GM19239 (cell line): Measurements from ENCODE around the gene BCOR.

ENCODE experiments used
- DNase-seq: peaks from one replicate; pipeline ENCODE4 v3.0.0; 2011; ENCODE audit warnings: low spot score; ENCODE audit not compliant: insufficient read length
- FAIRE-seq: peaks from 2 replicates; lab custom pipeline; 2011; peaks lifted over from hg19 to GRCh38; lab: Jason Lieb, UNC

The BCOR gene

DNA sequence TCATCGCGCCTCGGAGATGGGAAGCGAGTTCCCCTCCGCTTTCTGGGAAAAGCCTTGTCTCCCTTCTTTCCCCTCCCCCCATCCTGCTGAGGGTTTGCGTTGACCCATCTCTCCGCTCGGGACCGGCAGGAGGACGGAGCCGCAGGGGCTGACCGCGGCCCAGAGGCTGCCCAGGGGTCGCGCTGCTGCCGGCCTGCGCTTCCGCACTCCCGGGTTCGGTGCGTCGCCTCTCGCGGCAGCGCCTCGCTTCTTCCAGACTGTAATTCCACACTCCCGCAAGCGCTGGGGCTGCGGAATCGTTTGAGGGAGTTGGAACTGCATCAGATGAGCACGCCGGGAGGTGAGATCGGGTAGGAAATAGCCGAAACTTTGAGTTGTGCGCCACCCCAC is 88.3 kb downstream of the BCOR start:
- DNase-seq (no peak), FAIRE-seq (peak; percentile 8)

DNA sequence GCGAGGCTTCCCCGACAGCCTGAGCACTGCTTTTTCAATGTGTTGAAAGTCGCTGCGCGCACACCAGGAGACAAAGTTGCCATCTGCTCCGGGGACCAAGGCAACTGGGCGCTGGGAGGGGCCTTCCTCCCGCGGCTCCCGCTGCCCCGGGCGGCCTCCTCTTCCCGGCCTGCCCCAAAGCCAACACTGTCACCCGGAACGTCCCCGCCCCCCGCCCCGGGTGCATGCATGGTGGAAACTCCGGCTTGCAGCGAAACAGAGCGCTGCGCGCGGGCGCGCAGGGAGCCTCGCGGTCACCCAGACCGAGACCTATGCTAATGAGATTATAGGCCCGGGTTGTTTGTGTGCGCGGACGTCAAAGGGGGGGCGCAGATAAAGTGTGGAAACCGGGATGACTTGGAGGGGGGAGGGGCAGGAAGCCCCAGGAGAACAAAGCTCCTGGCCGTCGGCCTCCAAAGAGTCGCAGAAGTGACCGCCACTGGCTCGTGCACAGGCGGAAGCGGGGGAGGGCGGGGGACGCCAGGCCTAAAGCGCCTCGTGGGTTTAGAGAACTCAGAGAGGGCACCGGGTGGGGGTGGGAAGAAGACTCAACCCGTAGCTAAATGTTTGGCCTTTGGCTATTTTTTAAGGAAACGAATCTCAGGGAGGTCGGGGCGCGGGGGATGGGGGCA is 88.8 kb downstream of the BCOR start:
- FAIRE-seq (peak; percentile 37), DNase-seq (no peak)

DNA sequence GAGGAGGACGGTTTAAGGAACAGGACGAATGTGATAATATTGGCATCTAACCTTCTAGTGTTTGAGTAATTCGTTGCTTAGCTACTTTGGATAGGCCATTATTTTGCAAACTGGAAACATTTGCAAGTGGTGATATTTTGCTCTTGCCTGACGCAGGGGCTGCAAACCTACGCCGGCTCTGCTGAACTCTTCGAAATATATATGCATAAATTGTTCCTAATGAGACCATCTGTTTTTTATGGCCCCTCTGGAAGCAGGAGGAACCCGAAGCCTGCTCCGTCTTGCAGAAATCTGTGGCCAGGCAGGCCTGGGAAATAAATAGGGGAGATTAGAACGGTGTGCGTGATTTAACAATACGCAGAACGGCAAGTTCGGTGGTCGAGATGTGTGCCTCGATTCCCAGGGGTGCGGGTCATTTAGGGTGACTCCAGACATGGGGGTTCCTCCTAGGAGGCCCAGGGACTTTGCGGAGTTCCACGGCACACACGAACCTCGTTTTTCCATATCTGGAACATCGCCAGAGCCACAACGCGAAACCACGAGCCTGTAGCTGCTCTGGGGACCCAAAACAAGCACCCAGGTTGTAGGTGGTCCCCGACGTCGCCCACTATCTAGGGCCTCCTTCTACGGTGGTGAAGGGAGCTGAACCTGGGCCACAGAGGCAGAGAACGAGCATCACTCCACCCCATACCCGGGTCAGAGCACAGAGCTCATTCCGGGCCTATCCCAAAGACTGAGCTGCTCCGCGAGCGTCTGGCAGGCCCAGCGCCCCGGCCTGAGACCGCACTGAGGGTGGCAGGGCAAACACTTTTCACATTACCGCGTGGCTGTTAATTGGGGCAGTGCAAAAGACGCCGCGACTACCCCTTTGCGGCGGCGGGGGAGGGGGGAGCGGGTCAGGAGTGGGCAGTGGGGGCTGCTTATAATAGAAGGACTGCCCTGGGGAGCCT is 89.7 kb downstream of the BCOR start:
- DNase-seq (no peak), FAIRE-seq (no peak)

- DNase-seq (no peak), FAIRE-seq (no peak)
These were observed 90.5 kb downstream of the BCOR start for GRCh38 chrX:40007131-40007755.

DNA sequence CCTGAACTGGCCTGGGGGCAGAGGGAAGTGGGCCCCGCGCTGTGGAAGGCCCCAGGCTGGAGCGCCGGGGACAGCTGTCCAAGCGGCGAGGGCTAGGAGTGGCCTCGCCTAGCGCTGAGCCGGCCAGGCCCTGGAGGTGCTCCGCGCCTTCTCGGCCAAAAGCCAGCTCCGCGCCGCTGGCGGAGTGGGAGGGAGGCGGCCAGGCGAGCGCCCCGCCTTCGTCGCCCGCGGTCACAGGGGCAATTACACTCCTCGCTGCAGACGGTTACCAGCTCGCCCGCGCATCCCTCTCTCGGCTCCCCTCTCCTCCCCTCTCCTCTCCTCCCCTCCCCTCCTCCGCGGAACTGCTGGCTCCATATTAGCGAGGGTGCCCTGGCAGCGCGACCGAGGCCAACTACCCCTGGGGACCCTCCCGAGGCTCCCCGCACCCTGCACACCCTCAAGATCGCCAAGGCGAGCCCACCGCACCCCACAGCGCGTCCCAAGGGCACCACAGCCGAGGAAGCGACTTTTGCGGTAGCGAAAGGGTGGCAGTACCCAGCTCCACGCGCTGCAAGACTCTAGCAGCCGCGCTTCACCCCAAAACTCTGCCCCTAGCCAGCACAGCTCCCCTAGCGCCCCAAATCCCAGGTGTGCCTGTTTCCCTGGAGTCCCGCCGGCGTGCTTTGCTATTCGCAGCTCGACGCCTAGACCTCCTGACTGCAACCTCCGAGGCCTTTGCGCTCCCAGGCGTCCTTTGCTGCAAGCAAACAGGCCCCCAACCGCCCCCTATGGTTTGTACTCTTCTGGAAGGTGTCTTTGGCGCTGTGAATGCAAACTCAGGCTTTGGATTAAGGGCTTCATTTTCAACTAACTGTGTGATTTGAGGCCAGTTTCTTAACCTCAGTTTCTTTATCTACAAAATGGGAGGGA is 91.4 kb downstream of the BCOR start:
- DNase-seq (no peak), FAIRE-seq (no peak)

GRCh38 chrX:40005292-40006011 is 92.3 kb downstream of the BCOR start:
- DNase-seq = no peak
- FAIRE-seq = no peak

DNA sequence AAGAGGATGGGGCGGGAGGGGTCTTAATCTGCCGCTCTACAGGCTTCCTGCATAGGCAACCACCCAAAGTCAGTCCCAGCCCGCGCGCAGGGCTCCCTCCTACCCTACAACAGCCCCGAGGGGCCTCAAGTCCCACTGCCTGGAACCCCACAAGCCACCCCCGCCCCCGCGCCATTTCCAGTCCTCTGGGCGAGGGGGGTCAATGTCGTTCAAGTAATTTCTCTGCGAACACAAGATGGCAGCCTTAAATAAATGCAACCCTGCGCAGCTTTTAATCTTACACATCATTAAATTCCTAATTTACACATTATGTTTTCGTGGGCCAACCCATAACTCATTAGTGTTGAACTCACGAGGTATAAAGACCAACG is 92.9 kb downstream of the BCOR start:
- no peak for FAIRE-seq

DNA sequence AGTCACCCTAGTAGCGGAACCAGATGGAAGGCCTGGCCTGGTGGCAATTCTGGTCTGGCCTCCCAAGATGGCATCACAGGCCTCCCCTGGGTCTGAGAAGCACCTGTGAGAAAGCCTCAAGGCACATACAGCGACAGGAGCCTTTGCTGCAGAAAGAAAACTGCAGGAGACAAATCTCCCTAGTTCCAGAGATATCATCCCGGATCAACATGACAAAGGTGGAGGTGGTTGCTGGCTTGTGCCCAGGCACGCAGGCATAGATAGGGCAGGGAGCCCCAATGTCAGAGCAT is 93.6 kb downstream of the BCOR start:
- FAIRE-seq = no peak
- no peak for DNase-seq

More for the DNA sequence above, 92.9 kb downstream of the BCOR start:
- DNase-seq = no peak

GRCh38 chrX:40003428-40004245 is 94.1 kb downstream of the BCOR start:
- no peak for FAIRE-seq

GRCh38 chrX:40003071-40003427 is 94.7 kb downstream of the BCOR start:
- no peak for DNase-seq
- FAIRE-seq = no peak

More at GRCh38 chrX:40003428-40004245, 94.1 kb downstream of the BCOR start:
- DNase-seq = no peak
